H9 (cell line): ENCODE results near the gene PHKA2. TPM values are rescaled to one million over a fixed set of nuclear protein-coding genes. Genes with fewer than 3 reads are reported as not detected.

Experiments used
- DNase-seq: peaks from one replicate; pipeline ENCODE4 v3.0.0-alpha.2; 2017
- H2AFZ ChIP-seq: one replicate; pipeline ENCODE4 v1.6.1; 2013; ENCODE audit warnings: mild to moderate bottlenecking, low read length, control low read depth, moderate library complexity
- H2AK5ac ChIP-seq: 2 replicates; pipeline ENCODE4 v1.6.1; 2013; ENCODE audit warnings: low read length, control low read depth, mixed read lengths; ENCODE audit not compliant: insufficient read length
- H2BK120ac ChIP-seq: one replicate; pipeline ENCODE4 v1.6.1; 2013; ENCODE audit warnings: low read depth, mild to moderate bottlenecking, low read length, control low read depth, inconsistent platforms; ENCODE audit not compliant: poor library complexity, severe bottlenecking
- H2BK12ac ChIP-seq: 2 replicates; pipeline ENCODE4 v1.6.1; 2013; ENCODE audit warnings: low read length, control low read depth, mixed read lengths, low read depth; ENCODE audit not compliant: insufficient read length
- H2BK15ac ChIP-seq: 2 replicates; pipeline ENCODE4 v1.6.1; 2013; ENCODE audit warnings: low read depth, low read length, control low read depth
- H2BK20ac ChIP-seq: one replicate; pipeline ENCODE4 v1.6.1; 2013; ENCODE audit warnings: low read depth, mild to moderate bottlenecking, low read length, control low read depth, inconsistent platforms; ENCODE audit not compliant: poor library complexity, severe bottlenecking
- H2BK5ac ChIP-seq: 2 replicates; pipeline ENCODE4 v1.6.1; 2013; ENCODE audit warnings: low read length, control low read depth, mixed read lengths; ENCODE audit not compliant: insufficient read length
- H3K14ac ChIP-seq: 2 replicates; pipeline ENCODE4 v1.6.1; 2013; ENCODE audit warnings: low read length, control low read depth; ENCODE audit not compliant: insufficient read depth
- H3K18ac ChIP-seq: 2 replicates; pipeline ENCODE4 v1.6.1; 2013; ENCODE audit warnings: low read depth, mild to moderate bottlenecking, mixed read lengths, low read length, control low read depth; ENCODE audit not compliant: insufficient read length
- H3K23ac ChIP-seq: 2 replicates; pipeline ENCODE4 v1.6.1; 2013; ENCODE audit warnings: low read length, control low read depth, mixed read lengths, low read depth; ENCODE audit not compliant: insufficient read length
- H3K23me2 ChIP-seq: 2 replicates; pipeline ENCODE4 v1.6.1; 2013; ENCODE audit warnings: low read depth, mild to moderate bottlenecking, mixed read lengths, low read length, control low read depth; ENCODE audit not compliant: insufficient read length, poor library complexity, severe bottlenecking
- H3K27ac ChIP-seq: 2 replicates; pipeline ENCODE4 v1.5.1; 2013; ENCODE audit warnings: low read length, control low read depth, mixed read lengths, low read depth; ENCODE audit not compliant: insufficient read length
- H3K27me3 ChIP-seq: 2 replicates; pipeline ENCODE4 v1.6.1; 2013; ENCODE audit warnings: low read length, control low read depth, inconsistent platforms; ENCODE audit not compliant: insufficient read depth
- H3K4ac ChIP-seq: 2 replicates; pipeline ENCODE4 v1.6.1; 2013; ENCODE audit warnings: low read depth, mild to moderate bottlenecking, control low read depth, inconsistent platforms, low read length, moderate library complexity
- H3K4me1 ChIP-seq: 2 replicates; pipeline ENCODE4 v1.6.1; 2013; ENCODE audit warnings: low read length, control low read depth, inconsistent platforms; ENCODE audit not compliant: insufficient read depth
- H3K4me2 ChIP-seq: 2 replicates; pipeline ENCODE4 v1.6.1; 2013; ENCODE audit warnings: low read length, control low read depth, mixed read lengths; ENCODE audit not compliant: insufficient read length, insufficient read depth
- H3K56ac ChIP-seq: 2 replicates; pipeline ENCODE4 v1.6.1; 2013; ENCODE audit warnings: low read depth, mild to moderate bottlenecking, mixed read lengths, low read length, control low read depth; ENCODE audit not compliant: insufficient read length
- H3K79me1 ChIP-seq: 2 replicates; pipeline ENCODE4 v1.6.1; 2013; ENCODE audit warnings: low read depth, mild to moderate bottlenecking, moderate library complexity, low read length, control low read depth, inconsistent platforms; ENCODE audit not compliant: insufficient read depth, poor library complexity, severe bottlenecking
- H3K79me2 ChIP-seq: 2 replicates; pipeline ENCODE4 v1.6.1; 2013; ENCODE audit warnings: low read length, control low read depth, inconsistent platforms; ENCODE audit not compliant: insufficient read depth
- H3K9ac ChIP-seq: 2 replicates; pipeline ENCODE4 v1.6.1; 2013; ENCODE audit warnings: low read length, control low read depth, mixed read lengths; ENCODE audit not compliant: insufficient read length; ENCODE audit errors: extremely low read depth
- H3K9me3 ChIP-seq: one replicate; pipeline ENCODE4 v1.6.1; 2013; ENCODE audit warnings: low read depth, low read length, inconsistent platforms; ENCODE audit not compliant: control insufficient read depth
- H3T11ph ChIP-seq: one replicate; pipeline ENCODE4 v1.6.1; 2013; ENCODE audit warnings: mild to moderate bottlenecking, low read length, control low read depth, inconsistent platforms
- H4K20me1 ChIP-seq: one replicate; pipeline ENCODE4 v1.6.1; 2013; ENCODE audit not compliant: control insufficient read depth, insufficient read length, insufficient read depth
- H4K5ac ChIP-seq: 2 replicates; pipeline ENCODE4 v1.6.1; 2013; ENCODE audit warnings: low read depth, mild to moderate bottlenecking, mixed read lengths, low read length, control low read depth; ENCODE audit not compliant: insufficient read length
- H4K8ac ChIP-seq: replicated peaks from 2 replicates; pipeline ENCODE4 v1.6.1; 2013; ENCODE audit warnings: low read length, control low read depth, mixed read lengths, low read depth; ENCODE audit not compliant: insufficient read length
- H4K91ac ChIP-seq: 2 replicates; pipeline ENCODE4 v1.6.1; 2013; ENCODE audit warnings: low read depth, mild to moderate bottlenecking, moderate library complexity, mixed read lengths, low read length, control low read depth; ENCODE audit not compliant: insufficient read length
- H3K27ac Mint-ChIP-seq, 3 experiments: 2 replicates in 2 of 3; 3 replicates in 1 of 3; pipeline ENCODE4 v1.8.0; 2020 to 2021; ENCODE audit warnings: mixed read lengths in 3 of 3, mild to moderate bottlenecking in 1 of 3, moderate library complexity in 1 of 3
- H3K27me3 Mint-ChIP-seq: 2 replicates; pipeline ENCODE4 v1.8.0; 2021; ENCODE audit warnings: low read depth, mild to moderate bottlenecking, moderate library complexity, mixed read lengths
- H3K36me3 Mint-ChIP-seq, 3 experiments: 2 replicates in 2 of 3; 3 replicates in 1 of 3; pipeline ENCODE4 v1.8.0; 2020 to 2021; ENCODE audit warnings: low read depth in 3 of 3, mixed read lengths in 3 of 3; ENCODE audit not compliant: insufficient read depth in 1 of 3
- H3K4me1 Mint-ChIP-seq, 2 experiments: 2 replicates each; pipeline ENCODE4 v1.8.0; 2020; ENCODE audit warnings: mixed read lengths in 2 of 2
- H3K4me3 Mint-ChIP-seq, 2 experiments: 2 replicates in 1 of 2; 3 replicates in 1 of 2; pipeline ENCODE4 v1.8.0; 2020 to 2021; ENCODE audit warnings: mild to moderate bottlenecking in 2 of 2, mixed read lengths in 2 of 2, moderate library complexity in 1 of 2
- H3K9me3 Mint-ChIP-seq, 2 experiments: 2 replicates in 1 of 2; 3 replicates in 1 of 2; pipeline ENCODE4 v1.8.0; 2020; ENCODE audit warnings: mild to moderate bottlenecking in 2 of 2, mixed read lengths in 2 of 2, moderate library complexity in 1 of 2
- WGBS: extraction: QIAGEN DNeasy Blood & Tissue Kit; methylation state at CpG from one replicate; pipeline ENCODE4 v1.1.7; 2013; ENCODE audit warnings: missing lambda C conversion rate, low lambda C conversion rate, mixed read lengths; ENCODE audit not compliant: insufficient read length; ENCODE audit errors: extremely low coverage; 5-methylcytosine and 5-hydroxymethylcytosine counted together
- total RNA-seq: library from RNA; stranded (reverse); gene quantifications from 2 replicates; pipeline ENCODE4 v1.2.1, GENCODE V29; 2021
- TF ChIP-seq, protein P1 (sequence below): fragments of 200-600 bp; sonication (generic); conservative IDR thresholded peaks from 3 replicates; pipeline ENCODE4 v1.8.0; 2021; ENCODE audit warnings: antibody characterized with exemption, mild to moderate bottlenecking

Gene PHKA2
- total RNA-seq, 1 experiment from 2014 or later, result 24.2 TPM

DNA sequence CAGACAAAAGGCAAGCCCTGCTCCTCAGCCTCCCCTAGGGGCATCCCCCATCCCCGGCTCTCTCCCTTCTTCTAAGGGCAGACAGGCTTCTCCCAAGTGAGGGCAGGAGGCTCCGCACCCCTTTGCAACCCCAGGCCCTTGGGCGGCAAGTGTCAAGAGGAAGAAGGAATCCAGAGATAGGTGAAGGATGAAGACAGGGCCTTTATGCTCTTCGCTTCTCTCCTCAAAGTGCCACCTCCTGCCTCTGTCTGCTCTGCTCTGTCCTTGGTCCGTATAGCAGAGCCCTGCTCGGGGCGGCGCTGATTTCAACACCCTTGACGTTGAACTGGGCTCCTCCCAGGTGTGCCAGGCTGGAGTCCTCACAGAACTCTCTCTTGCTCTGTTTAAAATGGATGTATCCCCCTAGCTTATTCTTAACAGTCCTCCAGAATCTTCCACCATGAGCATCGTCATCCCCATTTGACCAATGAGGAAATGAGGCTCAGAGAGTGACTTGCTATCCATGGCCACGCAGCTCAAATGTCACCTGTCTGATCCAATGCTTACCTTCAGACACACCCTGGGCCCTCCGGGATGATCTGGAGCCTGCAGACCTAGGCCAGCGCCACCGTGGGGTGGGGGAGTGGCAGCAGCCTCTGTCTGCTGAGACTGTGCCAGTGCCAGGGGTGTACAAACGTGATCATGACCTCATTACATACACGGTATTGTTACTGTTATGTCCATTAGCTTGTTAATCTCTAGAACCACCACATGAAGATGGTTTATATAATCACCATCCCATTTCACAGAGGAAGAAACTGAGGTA is 99.8 kb downstream of the PHKA2 start:
- Histone ChIP-seq H2AK5ac (no peak overlapping the region), H3K9me3 (peaks cover 24% of the 10 kb centered on the region), H3K23ac (no peak overlapping the region), H3K18ac (no peak overlapping the region), H4K5ac (no peak overlapping the region), H3K56ac (no peak overlapping the region), H3K79me1 (no peaks in the 10 kb centered on the region), H3T11ph (no peak overlapping the region), H3K27ac (no peak overlapping the region), H2BK5ac (no peak overlapping the region), H4K91ac (no peak overlapping the region), H3K9ac (no peak overlapping the region), H4K8ac (no peak overlapping the region), H3K27me3 (no peaks in the 10 kb centered on the region), H2AFZ (no peak overlapping the region), H2BK12ac (no peak overlapping the region), H3K79me2 (no peaks in the 10 kb centered on the region), H2BK15ac (no peak overlapping the region), H4K20me1 (no peaks in the 10 kb centered on the region), H3K4ac (no peak overlapping the region), H3K23me2 (peaks cover 5% of the 10 kb centered on the region), H2BK20ac (no peak overlapping the region), H3K14ac (no peak overlapping the region), H3K4me2 (no peak overlapping the region), H2BK120ac (no peak overlapping the region), H3K4me1 (no peaks in the 10 kb centered on the region)
- H3K9me3 Mint-ChIP-seq, result peaks cover 71 to 78% of the 10 kb centered on the region in 2 experiments
- H3K4me3 Mint-ChIP-seq, result no peak overlapping the region; a peak in 1 of 5 replicates
- no CpG with 5 or more reads among the region's 16 CpGs for WGBS
- TF ChIP-seq, protein P1, sequence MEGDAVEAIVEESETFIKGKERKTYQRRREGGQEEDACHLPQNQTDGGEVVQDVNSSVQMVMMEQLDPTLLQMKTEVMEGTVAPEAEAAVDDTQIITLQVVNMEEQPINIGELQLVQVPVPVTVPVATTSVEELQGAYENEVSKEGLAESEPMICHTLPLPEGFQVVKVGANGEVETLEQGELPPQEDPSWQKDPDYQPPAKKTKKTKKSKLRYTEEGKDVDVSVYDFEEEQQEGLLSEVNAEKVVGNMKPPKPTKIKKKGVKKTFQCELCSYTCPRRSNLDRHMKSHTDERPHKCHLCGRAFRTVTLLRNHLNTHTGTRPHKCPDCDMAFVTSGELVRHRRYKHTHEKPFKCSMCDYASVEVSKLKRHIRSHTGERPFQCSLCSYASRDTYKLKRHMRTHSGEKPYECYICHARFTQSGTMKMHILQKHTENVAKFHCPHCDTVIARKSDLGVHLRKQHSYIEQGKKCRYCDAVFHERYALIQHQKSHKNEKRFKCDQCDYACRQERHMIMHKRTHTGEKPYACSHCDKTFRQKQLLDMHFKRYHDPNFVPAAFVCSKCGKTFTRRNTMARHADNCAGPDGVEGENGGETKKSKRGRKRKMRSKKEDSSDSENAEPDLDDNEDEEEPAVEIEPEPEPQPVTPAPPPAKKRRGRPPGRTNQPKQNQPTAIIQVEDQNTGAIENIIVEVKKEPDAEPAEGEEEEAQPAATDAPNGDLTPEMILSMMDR, result no peak
- peaks cover 0 to 6% (median 0%) of the 10 kb centered on the region in 3 experiments; a peak in 3 of 7 replicates for H3K36me3 Mint-ChIP-seq
- peaks cover 24% of the 10 kb centered on the region for H3K27me3 Mint-ChIP-seq
- H3K27ac Mint-ChIP-seq, result no peak overlapping the region; a peak in 1 of 7 replicates
- DNase-seq, result no peak
- H3K4me1 Mint-ChIP-seq, result peaks cover 18 to 19% of the 10 kb centered on the region in 2 experiments
